Kidney epithelial cell (primary cell): ENCODE data around the gene ADGRB2. TPM values are rescaled to one million over a fixed set of nuclear protein-coding genes. Genes with fewer than 3 reads are reported as not detected.

Experiments
- DNase-seq: peaks from one replicate; pipeline ENCODE4 v3.0.0-alpha.2; 2010; ENCODE audit warnings: low read depth
- H3K27me3 ChIP-seq: 2 replicates; pipeline ENCODE4 v1.6.0; 2011; ENCODE audit warnings: low read length; ENCODE audit not compliant: control insufficient read depth, insufficient read depth
- H3K36me3 ChIP-seq: 2 replicates; pipeline ENCODE4 v1.5.1; 2011; ENCODE audit warnings: low read length; ENCODE audit not compliant: control insufficient read depth, insufficient read depth
- H3K4me3 ChIP-seq: 2 replicates; pipeline ENCODE4 v1.5.1; 2011; ENCODE audit warnings: low read depth, mild to moderate bottlenecking, control low read depth, low read length
- CTCF ChIP-seq: IDR thresholded peaks from 2 replicates; pipeline ENCODE4 v1.5.1; 2011; ENCODE audit warnings: mild to moderate bottlenecking, moderate library complexity, low read length, control low read depth, inconsistent platforms; ENCODE audit not compliant: insufficient read depth, poor library complexity, severe bottlenecking
- total RNA-seq: library from RNA; depleted of rRNA; stranded (reverse); fragments of >200 nt; gene quantifications from 2 replicates; pipeline ENCODE4 v1.2.3, GENCODE V29; 2015

The ADGRB2 gene
- total RNA-seq, 1 donor from 2014 or later: 1.5 TPM

- H3K36me3 ChIP-seq: no peaks in the 10 kb centered on the region
- TF ChIP-seq CTCF: no peak
- no peak overlapping the region for H3K4me3 ChIP-seq
- peaks cover 3% of the 10 kb centered on the region for H3K27me3 ChIP-seq
- DNase-seq: no peak
Observed at GRCh38 chr1:31715873-31716220, 48.3 kb downstream of the ADGRB2 start.

GRCh38 chr1:31715087-31715872 lies 48.9 kb downstream of the ADGRB2 start:
- H3K4me3 ChIP-seq: peak overlapping the region; percentile 15
- no peak for DNase-seq
- H3K36me3 ChIP-seq: no peaks in the 10 kb centered on the region
- TF ChIP-seq CTCF: peak; percentile 91
- peaks cover 3% of the 10 kb centered on the region for H3K27me3 ChIP-seq

GRCh38 chr1:31714442-31715086 lies 49.6 kb downstream of the ADGRB2 start:
- DNase-seq: no peak
- peaks cover 3% of the 10 kb centered on the region for H3K27me3 ChIP-seq
- peak overlapping the region; percentile 11 for H3K4me3 ChIP-seq
- TF ChIP-seq CTCF: peak; percentile 56
- no peaks in the 10 kb centered on the region for H3K36me3 ChIP-seq

GRCh38 chr1:31712630-31713029 lies 51.5 kb downstream of the ADGRB2 start:
- no peak for DNase-seq
- no peak for TF ChIP-seq CTCF
- H3K27me3 ChIP-seq: no peaks in the 10 kb centered on the region
- H3K36me3 ChIP-seq: no peaks in the 10 kb centered on the region
- H3K4me3 ChIP-seq: no peak overlapping the region

GRCh38 chr1:31712068-31712467 lies 52.1 kb downstream of the ADGRB2 start:
- H3K36me3 ChIP-seq: no peaks in the 10 kb centered on the region
- H3K4me3 ChIP-seq: no peak overlapping the region
- no peak for DNase-seq
- H3K27me3 ChIP-seq: no peaks in the 10 kb centered on the region
- no peak for TF ChIP-seq CTCF

GRCh38 chr1:31708324-31708723 lies 55.8 kb downstream of the ADGRB2 start:
- DNase-seq: no peak
- TF ChIP-seq CTCF: no peak
- H3K27me3 ChIP-seq: no peaks in the 10 kb centered on the region
- no peaks in the 10 kb centered on the region for H3K36me3 ChIP-seq
- no peak overlapping the region for H3K4me3 ChIP-seq
